ENCODE data around the gene BPI. TPM values are rescaled to one million over a fixed set of nuclear protein-coding genes. Genes with fewer than 3 reads are reported as not detected.

The BPI gene
- total RNA-seq, 1 experiment from 2014 or later: not detected

DNA sequence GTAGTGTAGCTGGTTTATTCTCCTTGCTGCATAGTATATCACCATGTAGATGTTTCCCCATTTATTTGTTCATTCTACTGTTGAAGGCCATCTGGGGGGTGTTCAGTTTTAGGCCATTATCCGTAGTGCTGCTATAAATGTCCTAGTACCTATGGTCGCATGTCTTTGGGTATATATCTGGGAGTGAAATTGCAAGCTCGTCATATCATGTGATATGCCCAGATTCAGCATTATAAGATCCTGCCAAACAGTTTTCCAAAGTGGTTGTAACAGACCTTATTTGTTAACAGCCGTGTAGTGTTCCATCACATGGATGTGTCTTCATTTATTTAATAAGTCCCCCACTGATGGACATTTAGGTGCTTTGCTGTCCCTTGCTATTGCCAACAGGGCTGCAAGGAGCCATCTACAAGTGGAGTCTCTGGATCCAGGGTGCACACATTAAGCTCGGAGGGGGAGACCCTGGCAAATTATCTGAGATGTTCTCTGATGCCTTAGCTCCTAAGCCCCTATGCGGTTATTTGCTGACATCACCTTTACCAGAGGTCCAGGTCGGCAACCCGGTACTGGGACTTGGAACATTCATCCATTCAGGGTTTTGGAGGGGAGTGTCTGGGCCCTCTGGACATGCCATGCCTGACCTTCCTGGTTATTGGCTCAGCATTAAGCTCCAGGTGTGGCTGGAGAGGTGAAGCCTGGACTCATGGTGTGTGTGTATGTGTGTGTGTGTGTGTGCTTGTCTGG lies 59.2 kb downstream of the BPI start:
- no peak overlapping the region for H3K9ac ChIP-seq (ENCODE audit: low read length)
- H3K36me3 ChIP-seq (ENCODE audit: control insufficient read depth in 1 of 2, insufficient read depth in 2 of 2, low read length in 2 of 2): no peaks in the 10 kb centered on the region
- TF ChIP-seq EZH2 (IDR thresholded peaks at IDR 0.05) (no peak), SP1 (IDR thresholded peaks at IDR 0.05; ENCODE audit: low read depth) (no peak), SRF (IDR thresholded peaks at IDR 0.05; ENCODE audit: low read depth) (no peak), ELF1 (IDR thresholded peaks at IDR 0.05; ENCODE audit: borderline replicate concordance, low read depth) (no peak)
- TF ChIP-seq, protein P1, sequence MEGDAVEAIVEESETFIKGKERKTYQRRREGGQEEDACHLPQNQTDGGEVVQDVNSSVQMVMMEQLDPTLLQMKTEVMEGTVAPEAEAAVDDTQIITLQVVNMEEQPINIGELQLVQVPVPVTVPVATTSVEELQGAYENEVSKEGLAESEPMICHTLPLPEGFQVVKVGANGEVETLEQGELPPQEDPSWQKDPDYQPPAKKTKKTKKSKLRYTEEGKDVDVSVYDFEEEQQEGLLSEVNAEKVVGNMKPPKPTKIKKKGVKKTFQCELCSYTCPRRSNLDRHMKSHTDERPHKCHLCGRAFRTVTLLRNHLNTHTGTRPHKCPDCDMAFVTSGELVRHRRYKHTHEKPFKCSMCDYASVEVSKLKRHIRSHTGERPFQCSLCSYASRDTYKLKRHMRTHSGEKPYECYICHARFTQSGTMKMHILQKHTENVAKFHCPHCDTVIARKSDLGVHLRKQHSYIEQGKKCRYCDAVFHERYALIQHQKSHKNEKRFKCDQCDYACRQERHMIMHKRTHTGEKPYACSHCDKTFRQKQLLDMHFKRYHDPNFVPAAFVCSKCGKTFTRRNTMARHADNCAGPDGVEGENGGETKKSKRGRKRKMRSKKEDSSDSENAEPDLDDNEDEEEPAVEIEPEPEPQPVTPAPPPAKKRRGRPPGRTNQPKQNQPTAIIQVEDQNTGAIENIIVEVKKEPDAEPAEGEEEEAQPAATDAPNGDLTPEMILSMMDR (IDR thresholded peaks at IDR 0.05 in 2 of 3, conservative IDR thresholded peaks at IDR 0.05 in 1 of 3; ENCODE audit: borderline replicate concordance in 1 of 3, insufficient read depth in 1 of 3, low read depth in 2 of 3, low read length in 2 of 3): no peak
- TF ChIP-seq, protein P2, sequence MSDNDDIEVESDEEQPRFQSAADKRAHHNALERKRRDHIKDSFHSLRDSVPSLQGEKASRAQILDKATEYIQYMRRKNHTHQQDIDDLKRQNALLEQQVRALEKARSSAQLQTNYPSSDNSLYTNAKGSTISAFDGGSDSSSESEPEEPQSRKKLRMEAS (IDR thresholded peaks at IDR 0.05): no peak
- TF ChIP-seq, protein P3, sequence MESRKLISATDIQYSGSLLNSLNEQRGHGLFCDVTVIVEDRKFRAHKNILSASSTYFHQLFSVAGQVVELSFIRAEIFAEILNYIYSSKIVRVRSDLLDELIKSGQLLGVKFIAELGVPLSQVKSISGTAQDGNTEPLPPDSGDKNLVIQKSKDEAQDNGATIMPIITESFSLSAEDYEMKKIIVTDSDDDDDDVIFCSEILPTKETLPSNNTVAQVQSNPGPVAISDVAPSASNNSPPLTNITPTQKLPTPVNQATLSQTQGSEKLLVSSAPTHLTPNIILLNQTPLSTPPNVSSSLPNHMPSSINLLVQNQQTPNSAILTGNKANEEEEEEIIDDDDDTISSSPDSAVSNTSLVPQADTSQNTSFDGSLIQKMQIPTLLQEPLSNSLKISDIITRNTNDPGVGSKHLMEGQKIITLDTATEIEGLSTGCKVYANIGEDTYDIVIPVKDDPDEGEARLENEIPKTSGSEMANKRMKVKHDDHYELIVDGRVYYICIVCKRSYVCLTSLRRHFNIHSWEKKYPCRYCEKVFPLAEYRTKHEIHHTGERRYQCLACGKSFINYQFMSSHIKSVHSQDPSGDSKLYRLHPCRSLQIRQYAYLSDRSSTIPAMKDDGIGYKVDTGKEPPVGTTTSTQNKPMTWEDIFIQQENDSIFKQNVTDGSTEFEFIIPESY (IDR thresholded peaks at IDR 0.05; ENCODE audit: extremely low read depth, insufficient replicate concordance, low read length): no peak
- TF ChIP-seq, protein P4, sequence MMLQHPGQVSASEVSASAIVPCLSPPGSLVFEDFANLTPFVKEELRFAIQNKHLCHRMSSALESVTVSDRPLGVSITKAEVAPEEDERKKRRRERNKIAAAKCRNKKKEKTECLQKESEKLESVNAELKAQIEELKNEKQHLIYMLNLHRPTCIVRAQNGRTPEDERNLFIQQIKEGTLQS (IDR thresholded peaks at IDR 0.05): no peak
- H4K20me1 ChIP-seq (ENCODE audit: insufficient read depth): no peaks in the 10 kb centered on the region
- BruUV-seq (replicated peaks): no TSS peak
- ChIA-PET POLR2A (no interaction called here), RAD21 (ENCODE audit: low non-redundant PET in 1 of 2, low total read pairs in 2 of 2, uncharacterized antibody in 2 of 2, unreplicated experiment in 2 of 2) (no interaction called here), CTCF (no interaction called here)
- DNase-seq (ENCODE audit: low read depth, low spot score) (no peak), ATAC-seq (no peak)
- no peaks in the 10 kb centered on the region for H3K79me2 ChIP-seq (ENCODE audit: insufficient read depth, low read length)
- H3K9me3 ChIP-seq (ENCODE audit: control insufficient read depth in 1 of 2, insufficient read depth in 1 of 2, low read depth in 1 of 2, low read length in 2 of 2): no peaks in the 10 kb centered on the region
- no peaks in the 10 kb centered on the region for H3K9me2 ChIP-seq (ENCODE audit: insufficient read depth)
- H3K4me3 ChIP-seq (replicated peaks in 1 of 2; ENCODE audit: low read depth in 1 of 2, low read length in 2 of 2): no peak overlapping the region
- intact Hi-C loops (cut with micrococcal nuclease): no loop called here
- no peak overlapping the region for H3K4me2 ChIP-seq (ENCODE audit: low read length)
- no peaks in the 10 kb centered on the region for H3K27me3 ChIP-seq (ENCODE audit: insufficient read depth, low read length)
- H3K27ac ChIP-seq (ENCODE audit: low read depth, low read length): no peak overlapping the region
- no peaks in the 10 kb centered on the region for H3K4me1 ChIP-seq (ENCODE audit: control insufficient read depth in 1 of 2, insufficient read depth in 2 of 2, low read length in 2 of 2)
- no peak overlapping the region for H2AFZ ChIP-seq (ENCODE audit: low read depth, low read length, poor library complexity, severe bottlenecking)
